SK-N-SH (cell line): ENCODE measurements around the gene IMPACT. TPM values are rescaled to one million over a fixed set of nuclear protein-coding genes. Genes with fewer than 3 reads are reported as not detected.

Experiments used
- CTCF ChIA-PET: fragments of 300-600, 350-600 bp; formaldehyde crosslinking; extraction: SDS; loops from one replicate; lab custom pipeline; 2021; lab: Yijun Ruan, JAX
- POLR2A ChIA-PET: fragments of 350-600 bp; sonication (Branson Sonifier 250); formaldehyde crosslinking; extraction: SDS; loops from one replicate; lab custom pipeline; 2020; ENCODE audit warnings: antibody characterized with exemption, inconsistent platforms; lab: Yijun Ruan, JAX
- DNase-seq: peaks from one replicate; pipeline ENCODE4 v3.0.0; 2012
- H2AFZ ChIP-seq: fragments of 200-600 bp; sonication (generic); 2 replicates; pipeline ENCODE4 v1.8.1; 2016; ENCODE audit warnings: antibody characterized with exemption, mild to moderate bottlenecking, low read depth
- H3F3A ChIP-seq: fragments of 200-600 bp; sonication (generic); replicated peaks from 2 replicates; pipeline ENCODE3; 2016; ENCODE audit warnings: antibody characterized with exemption, mild to moderate bottlenecking; ENCODE audit not compliant: insufficient read depth
- H3K27ac ChIP-seq, 2 experiments: fragments of 200-500 bp in 1 of 2; fragments of 200-600 bp in 1 of 2; sonication (Bioruptor generic) in 1 of 2; sonication (generic), shearing (Covaris generic) in 1 of 2; 2 replicates each; pipeline versions ENCODE4 v1.5.1 to v1.6.1; 2014 to 2016; ENCODE audit warnings: low read depth in 2 of 2, inconsistent platforms in 1 of 2, low read length in 1 of 2, mild to moderate bottlenecking in 1 of 2, mixed read lengths in 1 of 2
- H3K27me3 ChIP-seq: fragments of 200-600 bp; sonication (generic), shearing (Covaris generic); 2 replicates; pipeline ENCODE4 v1.6.1; 2016; ENCODE audit warnings: mixed run types; ENCODE audit not compliant: insufficient read depth
- H3K36me3 ChIP-seq, 2 experiments: fragments of 200-500 bp in 1 of 2; fragments of 200-600 bp in 1 of 2; sonication (Bioruptor generic) in 1 of 2; sonication (generic) in 1 of 2; replicated peaks in 1 of 2; 2 replicates each; pipeline versions ENCODE3 to v1.5.1; 2014 to 2016; ENCODE audit warnings: low read length in 1 of 2, mild to moderate bottlenecking in 1 of 2; ENCODE audit not compliant: insufficient read depth in 2 of 2, control insufficient read depth in 1 of 2
- H3K4me1 ChIP-seq, 2 experiments: fragments of 200-500 bp in 1 of 2; fragments of 200-600 bp in 1 of 2; sonication (Bioruptor generic) in 1 of 2; sonication (generic), shearing (Covaris generic) in 1 of 2; 2 replicates each; pipeline versions ENCODE4 v1.5.1 to v1.6.1; 2014 to 2016; ENCODE audit warnings: low read depth in 1 of 2, low read length in 1 of 2, mixed run types in 1 of 2; ENCODE audit not compliant: insufficient read depth in 2 of 2, control insufficient read depth in 1 of 2
- H3K4me2 ChIP-seq: fragments of 200-600 bp; sonication (generic), shearing (Covaris generic); 2 replicates; pipeline ENCODE4 v1.6.1; 2017; ENCODE audit warnings: mixed run types
- H3K4me3 ChIP-seq, 2 experiments: fragments of 200-500 bp in 1 of 2; fragments of 200-600 bp in 1 of 2; sonication (Bioruptor generic) in 1 of 2; sonication (generic), shearing (Covaris generic) in 1 of 2; 2 replicates each; pipeline versions ENCODE4 v1.5.1 to v1.8.1; 2014 to 2016; ENCODE audit warnings: low read depth in 2 of 2, inconsistent platforms in 1 of 2, low read length in 1 of 2, mild to moderate bottlenecking in 1 of 2, mixed read lengths in 1 of 2, moderate library complexity in 1 of 2
- H3K79me2 ChIP-seq: fragments of 200-600 bp; sonication (generic); 2 replicates; pipeline ENCODE4 v1.8.1; 2017; ENCODE audit warnings: mild to moderate bottlenecking; ENCODE audit not compliant: insufficient read depth
- H3K9ac ChIP-seq: fragments of 200-600 bp; sonication (generic); 2 replicates; pipeline ENCODE4 v1.6.1; 2017; ENCODE audit warnings: mixed run types
- H3K9me2 ChIP-seq: fragments of 200-600 bp; sonication (generic); 2 replicates; pipeline ENCODE4 v1.6.1; 2017; ENCODE audit warnings: mixed run types
- H3K9me3 ChIP-seq: fragments of 200-600 bp; sonication (generic); 2 replicates; pipeline ENCODE4 v1.6.1; 2017; ENCODE audit warnings: mixed run types, mild to moderate bottlenecking, moderate library complexity
- H4K20me1 ChIP-seq: fragments of 200-600 bp; sonication (generic); 2 replicates; pipeline ENCODE4 v1.6.1; 2017; ENCODE audit warnings: mild to moderate bottlenecking, mixed run types; ENCODE audit not compliant: insufficient read depth
- CHD2 ChIP-seq: fragments of 150-350 bp; IDR thresholded peaks from 2 replicates; pipeline ENCODE4 v1.6.1; 2018; ENCODE audit warnings: low read length; ENCODE audit not compliant: partially characterized antibody
- ELF1 ChIP-seq: IDR thresholded peaks from 2 replicates; pipeline ENCODE4 v1.4.0; 2012
- EP300 ChIP-seq, 2 experiments: IDR thresholded peaks; 2 replicates each; pipeline versions ENCODE4 v1.4.0 to v1.6.1; 2012; ENCODE audit warnings: borderline replicate concordance in 1 of 2, low read depth in 1 of 2, low read length in 1 of 2
- GABPA ChIP-seq: IDR thresholded peaks from 2 replicates; pipeline ENCODE4 v1.4.0; 2012; ENCODE audit warnings: low read depth, mild to moderate bottlenecking
- GATA2 ChIP-seq: sonication (generic); formaldehyde crosslinking; IDR thresholded peaks from 2 replicates; pipeline ENCODE4 v1.5.0; 2020; ENCODE audit warnings: mild to moderate bottlenecking, missing genetic modification reagents
- MXI1 ChIP-seq: IDR thresholded peaks from 2 replicates; pipeline ENCODE4 v1.6.1; 2012; ENCODE audit warnings: mild to moderate bottlenecking, low read depth, low read length, improper control_type of control experiment
- NRF1 ChIP-seq: IDR thresholded peaks from 2 replicates; pipeline ENCODE4 v1.6.1; 2012; ENCODE audit warnings: low read depth, mild to moderate bottlenecking, low read length
- RAD21 ChIP-seq: IDR thresholded peaks from 2 replicates; pipeline ENCODE4 v1.6.1; 2012; ENCODE audit warnings: mild to moderate bottlenecking, low read length
- RCOR1 ChIP-seq: fragments of 150-350 bp; IDR thresholded peaks from 2 replicates; pipeline ENCODE4 v1.6.1; 2017; ENCODE audit warnings: antibody characterized with exemption, low read length
- REST ChIP-seq: IDR thresholded peaks from 2 replicates; pipeline ENCODE4 v1.6.1; 2012; ENCODE audit warnings: mild to moderate bottlenecking, low read depth, low read length, moderate library complexity
- RXRA ChIP-seq: IDR thresholded peaks from 2 replicates; pipeline ENCODE4 v1.4.0; 2012; ENCODE audit warnings: low read depth, mild to moderate bottlenecking, borderline replicate concordance
- SMC3 ChIP-seq: IDR thresholded peaks from 2 replicates; pipeline ENCODE4 v1.6.1; 2012; ENCODE audit warnings: low read depth, low read length, improper control_type of control experiment
- TAF1 ChIP-seq: IDR thresholded peaks from 2 replicates; pipeline ENCODE4 v1.6.1; 2012; ENCODE audit warnings: low read depth, mild to moderate bottlenecking, low read length, moderate library complexity, borderline replicate concordance
- TEAD4 ChIP-seq: IDR thresholded peaks from 2 replicates; pipeline ENCODE4 v1.4.0; 2012; ENCODE audit warnings: mild to moderate bottlenecking, borderline replicate concordance; ENCODE audit not compliant: insufficient read depth
- USF2 ChIP-seq: fragments of 150-350 bp; IDR thresholded peaks from 2 replicates; pipeline ENCODE4 v1.6.1; 2017; ENCODE audit warnings: antibody characterized with exemption, low read length, low read depth, borderline replicate concordance
- YY1 ChIP-seq: IDR thresholded peaks from 2 replicates; pipeline ENCODE4 v1.4.0; 2012; ENCODE audit warnings: low read depth, mild to moderate bottlenecking
- WGBS: methylation state at CpG from one replicate; pipeline ENCODE4 v1.1.6; 2017; ENCODE audit warnings: low lambda C conversion rate; 5-methylcytosine and 5-hydroxymethylcytosine counted together
- polyA plus RNA-seq, 3 experiments: library from polyadenylated mRNA; depleted of rRNA; stranded (reverse); fragments of >200 nt; gene quantifications; 2 replicates each; pipeline ENCODE4 v1.2.3, GENCODE V29; 2012
- TF ChIP-seq, protein P1 (sequence below): IDR thresholded peaks from 2 replicates; pipeline ENCODE4 v1.4.0; 2012; ENCODE audit warnings: low read depth
- TF ChIP-seq, protein P2 (sequence below): IDR thresholded peaks from 2 replicates; pipeline ENCODE4 v1.4.0; 2012; ENCODE audit warnings: low read depth, borderline replicate concordance
- TF ChIP-seq, protein P3 (sequence below): IDR thresholded peaks from 2 replicates; pipeline ENCODE4; 2012

The IMPACT gene
- polyA plus RNA-seq, 1 of the 3 experiments (the other 2 are of a cell fraction) = 13.0 TPM

DNA sequence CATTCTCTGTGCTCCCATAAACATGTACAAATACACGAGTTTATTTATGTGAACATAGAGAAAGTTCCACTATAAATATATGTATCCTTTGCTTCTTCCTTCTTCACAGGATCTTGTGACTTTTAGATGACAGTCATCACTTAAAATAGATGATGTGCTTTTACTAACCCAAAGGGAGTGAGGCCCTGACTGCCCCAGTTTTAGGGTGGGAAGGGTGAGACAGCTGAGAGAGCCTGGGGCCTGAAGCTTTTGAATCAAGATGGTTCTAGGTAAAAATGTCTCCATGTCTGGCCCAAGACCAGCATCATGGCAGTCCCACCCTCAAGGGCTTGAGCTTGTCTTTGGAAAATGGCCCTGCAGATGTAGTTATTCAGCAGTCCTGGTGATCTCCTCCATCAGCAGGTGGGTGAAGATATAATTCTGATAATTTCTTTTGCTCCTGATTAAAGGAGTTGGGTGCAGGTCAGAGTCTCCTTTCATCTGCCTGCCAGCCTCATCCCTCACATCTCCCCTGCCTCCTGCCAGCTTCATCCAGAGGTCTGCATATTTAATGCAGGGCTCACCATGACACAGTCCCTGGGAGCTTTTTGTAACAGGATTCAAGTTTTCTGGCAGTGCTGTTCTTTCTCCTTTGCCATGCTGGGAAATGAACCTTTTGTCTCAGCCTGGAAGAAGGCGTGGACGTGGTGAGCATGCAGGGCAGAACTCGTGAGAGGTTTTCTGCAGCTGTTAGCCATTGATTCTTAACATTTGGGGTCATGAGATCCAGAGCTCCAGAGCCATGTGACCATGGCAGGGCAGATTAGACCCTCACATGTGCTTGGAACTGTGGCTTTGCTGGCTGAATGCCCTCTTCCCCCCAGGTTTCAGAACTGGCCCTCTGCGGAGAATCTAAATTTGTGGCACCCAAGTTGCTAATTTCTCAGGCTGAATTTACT is 36.6 kb downstream of the IMPACT start (continued):
- TF ChIP-seq, protein P1, sequence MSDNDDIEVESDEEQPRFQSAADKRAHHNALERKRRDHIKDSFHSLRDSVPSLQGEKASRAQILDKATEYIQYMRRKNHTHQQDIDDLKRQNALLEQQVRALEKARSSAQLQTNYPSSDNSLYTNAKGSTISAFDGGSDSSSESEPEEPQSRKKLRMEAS = no peak
- no peak for TF ChIP-seq TEAD4
- TF ChIP-seq RCOR1 = no peak
- TF ChIP-seq CHD2 = no peak
- no peak for TF ChIP-seq NRF1
- TF ChIP-seq, all 33 proteins: peak for 0

GRCh38 chr18:24465486-24465885 is 39.0 kb downstream of the IMPACT start:
- Histone ChIP-seq H3K27me3 (no peaks in the 10 kb centered on the region), H3K9me2 (no peaks in the 10 kb centered on the region), H3F3A (no peaks in the 10 kb centered on the region), H4K20me1 (no peaks in the 10 kb centered on the region), H3K4me1 (no peaks in the 10 kb centered on the region; a peak in 1 of 4 replicates), H3K4me2 (no peak overlapping the region), H3K79me2 (no peaks in the 10 kb centered on the region), H3K9me3 (no peaks in the 10 kb centered on the region), H3K9ac (no peak overlapping the region), H3K27ac (no peak overlapping the region), H3K36me3 (peaks cover 0 to 3% of the 10 kb centered on the region in 2 experiments), H2AFZ (no peak overlapping the region), H3K4me3 (no peak overlapping the region)
- TF ChIP-seq, protein P1 = no peak
- TF ChIP-seq YY1 = no peak
- no peak for TF ChIP-seq REST
- TF ChIP-seq RCOR1 = no peak
- TF ChIP-seq GATA2 = no peak
- TF ChIP-seq, protein P2, sequence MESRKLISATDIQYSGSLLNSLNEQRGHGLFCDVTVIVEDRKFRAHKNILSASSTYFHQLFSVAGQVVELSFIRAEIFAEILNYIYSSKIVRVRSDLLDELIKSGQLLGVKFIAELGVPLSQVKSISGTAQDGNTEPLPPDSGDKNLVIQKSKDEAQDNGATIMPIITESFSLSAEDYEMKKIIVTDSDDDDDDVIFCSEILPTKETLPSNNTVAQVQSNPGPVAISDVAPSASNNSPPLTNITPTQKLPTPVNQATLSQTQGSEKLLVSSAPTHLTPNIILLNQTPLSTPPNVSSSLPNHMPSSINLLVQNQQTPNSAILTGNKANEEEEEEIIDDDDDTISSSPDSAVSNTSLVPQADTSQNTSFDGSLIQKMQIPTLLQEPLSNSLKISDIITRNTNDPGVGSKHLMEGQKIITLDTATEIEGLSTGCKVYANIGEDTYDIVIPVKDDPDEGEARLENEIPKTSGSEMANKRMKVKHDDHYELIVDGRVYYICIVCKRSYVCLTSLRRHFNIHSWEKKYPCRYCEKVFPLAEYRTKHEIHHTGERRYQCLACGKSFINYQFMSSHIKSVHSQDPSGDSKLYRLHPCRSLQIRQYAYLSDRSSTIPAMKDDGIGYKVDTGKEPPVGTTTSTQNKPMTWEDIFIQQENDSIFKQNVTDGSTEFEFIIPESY = no peak
- TF ChIP-seq TAF1 = no peak
- TF ChIP-seq, protein P3, sequence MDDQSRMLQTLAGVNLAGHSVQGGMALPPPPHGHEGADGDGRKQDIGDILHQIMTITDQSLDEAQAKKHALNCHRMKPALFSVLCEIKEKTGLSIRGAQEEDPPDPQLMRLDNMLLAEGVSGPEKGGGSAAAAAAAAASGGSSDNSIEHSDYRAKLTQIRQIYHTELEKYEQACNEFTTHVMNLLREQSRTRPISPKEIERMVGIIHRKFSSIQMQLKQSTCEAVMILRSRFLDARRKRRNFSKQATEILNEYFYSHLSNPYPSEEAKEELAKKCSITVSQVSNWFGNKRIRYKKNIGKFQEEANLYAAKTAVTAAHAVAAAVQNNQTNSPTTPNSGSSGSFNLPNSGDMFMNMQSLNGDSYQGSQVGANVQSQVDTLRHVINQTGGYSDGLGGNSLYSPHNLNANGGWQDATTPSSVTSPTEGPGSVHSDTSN = no peak
- no peak for TF ChIP-seq RAD21
- TF ChIP-seq RXRA = no peak
- no peak for TF ChIP-seq USF2
- no peak for TF ChIP-seq ELF1
- no peak for TF ChIP-seq CHD2
- TF ChIP-seq MXI1 = no peak
- no peak for TF ChIP-seq EP300 (IDR thresholded peaks at IDR 0.05; ENCODE audit: borderline replicate concordance in 1 of 2, low read depth in 1 of 2, low read length in 1 of 2)
- TF ChIP-seq SMC3 = no peak
- no peak for TF ChIP-seq GABPA
- POLR2A ChIA-PET = no interaction called here
- 75% methylated on average over 7 of the region's 7 CpGs for WGBS
- no peak for DNase-seq
- CTCF ChIA-PET = interaction anchor here (1.1 to 1.5 kb wide), 2 partner anchors 18 to 289 kb away, joined by 5 read pairs; no protein-coding TSS in a partner anchor
